ENCODE results near the gene VSX2.

The VSX2 gene

DNA sequence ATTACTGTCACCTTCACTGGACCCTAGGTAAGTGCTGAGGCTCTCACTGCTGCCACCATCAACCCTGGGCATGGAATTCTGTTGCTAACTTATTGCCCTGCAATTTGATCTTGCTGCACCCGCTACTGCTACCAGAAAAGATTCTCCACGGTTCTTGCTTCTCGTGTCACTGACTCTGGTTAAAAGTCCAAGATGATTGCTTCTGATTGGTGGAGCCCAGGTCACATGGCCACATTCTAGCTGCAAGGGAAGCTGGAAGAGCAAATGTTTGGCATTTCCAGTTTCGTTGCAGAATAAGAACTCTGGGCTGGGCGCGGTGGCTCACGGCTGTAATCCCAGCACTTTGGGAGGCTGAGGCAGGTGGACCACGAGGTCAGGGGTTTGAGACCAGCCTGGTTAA is 7.5 kb upstream of the VSX2 start:
- H3K36me3 ChIP-seq (ENCODE audit: control insufficient read depth, insufficient read depth, low read length) = no peaks in the 10 kb centered on the region
- H3K4me1 ChIP-seq (ENCODE audit: control insufficient read depth, insufficient read depth, low read length) = no peaks in the 10 kb centered on the region
- H3K4me3 ChIP-seq (ENCODE audit: low read depth, low read length) = no peak overlapping the region
- no peak overlapping the region for H3K9ac ChIP-seq (ENCODE audit: low read depth, low read length)
- H3K9me3 ChIP-seq (ENCODE audit: control insufficient read depth, insufficient read depth, low read length) = no peaks in the 10 kb centered on the region; the same call in 1 of the 2 replicates
- no peaks in the 10 kb centered on the region; the same call in 1 of the 2 replicates for H3K27me3 ChIP-seq (ENCODE audit: control insufficient read depth, insufficient read depth, low read length)
- no peak overlapping the region for H3K27ac ChIP-seq (ENCODE audit: low read depth, low read length)

DNA sequence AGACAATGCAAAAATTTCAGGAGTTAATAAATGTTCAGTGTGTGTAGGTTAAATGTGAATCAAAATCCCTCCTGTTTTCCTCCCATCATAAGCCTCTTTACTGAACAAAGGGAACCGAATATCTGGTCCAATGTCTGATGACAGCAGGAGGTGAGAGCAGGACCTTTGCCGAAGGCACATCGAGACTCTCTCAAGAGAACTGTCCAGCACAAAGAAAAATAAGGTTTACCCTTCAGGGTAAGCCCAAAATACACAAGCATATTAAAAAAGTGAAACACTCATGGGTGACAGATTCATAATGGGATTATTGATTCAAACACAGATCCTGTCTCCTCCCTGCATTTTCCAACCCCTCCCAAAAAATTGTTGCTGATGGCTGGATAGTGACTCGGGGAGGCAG is 4.2 kb upstream of the VSX2 start:
- H3K9me3 ChIP-seq (ENCODE audit: control insufficient read depth, insufficient read depth, low read length) = no peaks in the 10 kb centered on the region; the same call in 1 of the 2 replicates
- H3K36me3 ChIP-seq (ENCODE audit: control insufficient read depth, insufficient read depth, low read length) = no peaks in the 10 kb centered on the region
- H3K4me3 ChIP-seq (ENCODE audit: low read depth, low read length) = no peak overlapping the region
- no peak overlapping the region for H3K27ac ChIP-seq (ENCODE audit: low read depth, low read length)
- peaks cover 30% of the 10 kb centered on the region for H3K27me3 ChIP-seq (ENCODE audit: control insufficient read depth, insufficient read depth, low read length)
- H3K4me1 ChIP-seq (ENCODE audit: control insufficient read depth, insufficient read depth, low read length) = peaks cover 6% of the 10 kb centered on the region
- H3K9ac ChIP-seq (ENCODE audit: low read depth, low read length) = no peak overlapping the region

DNA sequence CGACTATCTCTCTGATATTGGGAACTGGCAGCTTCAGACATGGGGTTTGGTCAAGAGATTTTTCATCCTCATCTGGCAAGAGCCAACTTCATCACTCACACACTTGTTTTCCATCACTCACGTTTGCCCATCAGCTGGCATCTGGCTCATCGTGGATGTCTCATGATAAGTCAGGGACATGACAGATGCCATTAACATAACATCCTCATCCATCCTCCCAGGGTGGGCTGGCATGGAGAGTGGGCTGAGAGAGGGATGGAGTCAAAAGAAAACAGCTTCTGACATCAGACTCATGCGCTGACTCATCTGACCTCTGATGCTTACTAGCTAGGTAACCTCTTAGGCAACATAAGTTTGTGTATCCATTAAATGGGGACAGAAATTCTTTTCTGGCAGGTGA is 1.8 kb upstream of the VSX2 start:
- Histone ChIP-seq H3K4me3 (ENCODE audit: low read depth, low read length) (no peak overlapping the region), H3K9ac (ENCODE audit: low read depth, low read length) (no peak overlapping the region), H3K27ac (ENCODE audit: low read depth, low read length) (no peak overlapping the region), H3K4me1 (ENCODE audit: control insufficient read depth, insufficient read depth, low read length) (peaks cover 26% of the 10 kb centered on the region), H3K9me3 (ENCODE audit: control insufficient read depth, insufficient read depth, low read length) (no peaks in the 10 kb centered on the region), H3K27me3 (ENCODE audit: control insufficient read depth, insufficient read depth, low read length) (peaks cover 54% of the 10 kb centered on the region), H3K36me3 (ENCODE audit: control insufficient read depth, insufficient read depth, low read length) (no peaks in the 10 kb centered on the region)

DNA sequence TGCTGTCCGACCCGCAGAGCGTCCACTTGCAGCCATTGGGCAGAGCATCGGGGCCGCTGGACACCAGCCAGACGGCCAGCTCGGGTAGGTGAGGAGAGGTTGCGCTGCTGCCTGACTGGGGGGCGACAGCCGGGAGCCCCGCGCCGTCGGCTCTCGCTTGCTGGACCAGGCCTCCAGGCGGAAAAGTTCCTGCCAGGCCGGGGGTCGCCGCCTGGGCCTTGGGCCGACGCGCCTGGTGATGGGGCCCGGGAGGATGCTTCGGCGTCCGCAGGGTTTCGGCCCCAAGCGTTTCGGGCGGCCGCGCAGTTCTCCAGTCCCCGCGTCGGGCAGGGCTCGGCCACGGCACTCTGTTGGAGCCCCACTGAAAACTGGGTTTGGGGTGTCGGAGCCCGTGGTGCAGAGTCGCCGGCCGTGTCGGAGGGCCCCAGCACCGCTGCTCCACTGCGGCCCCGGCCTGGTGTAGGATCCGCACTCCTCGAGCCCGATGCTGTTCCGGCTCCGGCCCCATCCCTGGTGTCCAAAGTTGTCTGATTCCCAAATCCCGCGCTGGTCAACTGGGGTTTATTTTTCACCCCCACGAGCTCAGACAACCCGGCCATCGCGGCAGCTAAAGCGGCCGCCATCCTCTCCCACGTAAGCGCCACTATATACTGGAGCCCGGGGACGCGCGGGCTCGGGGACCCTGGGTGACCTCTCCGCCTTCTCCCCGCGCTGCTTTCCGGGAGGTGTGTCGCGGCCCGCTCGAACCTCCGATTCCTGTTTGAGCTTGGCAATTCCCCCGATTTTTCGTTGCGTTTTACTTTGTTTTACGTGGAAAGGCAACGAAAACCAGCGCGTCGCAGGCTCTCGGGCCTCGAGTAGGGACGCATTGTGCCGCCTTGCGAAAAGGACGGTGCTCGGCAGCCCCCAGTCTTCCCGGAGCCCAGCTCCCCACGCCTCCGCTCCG is 872 bp downstream of the VSX2 start:
- peak overlapping the region; percentile 47 for H3K4me3 ChIP-seq (ENCODE audit: low read depth, low read length)
- no peaks in the 10 kb centered on the region for H3K36me3 ChIP-seq (ENCODE audit: control insufficient read depth, insufficient read depth, low read length)
- H3K9ac ChIP-seq (ENCODE audit: low read depth, low read length) = no peak overlapping the region
- no peaks in the 10 kb centered on the region for H3K9me3 ChIP-seq (ENCODE audit: control insufficient read depth, insufficient read depth, low read length)
- no peak overlapping the region for H3K27ac ChIP-seq (ENCODE audit: low read depth, low read length)
- peaks cover 47% of the 10 kb centered on the region for H3K4me1 ChIP-seq (ENCODE audit: control insufficient read depth, insufficient read depth, low read length)
- peaks cover 81% of the 10 kb centered on the region for H3K27me3 ChIP-seq (ENCODE audit: control insufficient read depth, insufficient read depth, low read length)

DNA sequence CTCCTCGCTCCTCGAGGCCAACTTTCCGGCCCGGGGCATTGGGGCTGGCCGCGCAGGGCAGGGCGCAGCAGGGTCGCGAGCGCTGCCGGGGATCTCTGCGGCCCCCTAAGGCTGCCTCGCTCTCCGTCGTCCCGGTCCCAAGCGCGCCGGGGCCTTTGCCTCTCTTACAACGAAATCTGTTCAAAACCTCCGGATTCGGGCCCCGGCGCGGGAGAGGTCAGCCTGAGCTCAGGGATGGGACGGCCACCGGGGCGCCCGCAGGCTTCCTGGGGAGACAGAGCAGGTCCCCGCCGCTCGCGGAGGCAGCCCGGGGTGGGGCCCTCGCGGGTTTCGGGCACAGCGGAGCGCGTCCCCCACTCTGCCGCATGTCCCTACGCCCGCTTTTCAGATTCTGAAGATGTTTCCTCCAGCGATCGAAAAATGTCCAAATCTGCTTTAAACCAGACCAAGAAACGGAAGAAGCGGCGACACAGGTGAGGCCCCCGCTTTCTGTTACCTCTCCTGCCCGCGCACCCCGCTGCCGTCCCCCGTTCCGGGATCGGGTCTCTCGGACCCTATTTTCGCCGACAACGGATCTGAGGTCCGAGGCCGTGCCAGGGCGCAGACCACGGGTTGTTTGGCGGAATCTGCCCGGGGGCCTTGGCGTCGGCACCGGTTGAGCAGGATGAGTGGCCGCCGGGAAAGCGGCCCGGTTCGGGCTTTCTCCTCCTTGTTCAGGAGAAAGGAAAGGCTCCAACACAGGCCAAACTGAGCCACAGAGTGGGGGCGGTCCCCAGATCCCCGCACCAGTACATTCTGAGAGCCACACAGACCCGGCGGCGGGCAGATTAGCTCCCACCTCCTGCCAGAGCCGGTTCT is 1.8 kb downstream of the VSX2 start:
- peak overlapping the region; percentile 47 for H3K4me3 ChIP-seq (ENCODE audit: low read depth, low read length)
- no peaks in the 10 kb centered on the region for H3K36me3 ChIP-seq (ENCODE audit: control insufficient read depth, insufficient read depth, low read length)
- H3K9ac ChIP-seq (ENCODE audit: low read depth, low read length) = no peak overlapping the region
- H3K27me3 ChIP-seq (ENCODE audit: control insufficient read depth, insufficient read depth, low read length) = peaks cover 90% of the 10 kb centered on the region
- H3K4me1 ChIP-seq (ENCODE audit: control insufficient read depth, insufficient read depth, low read length) = peaks cover 47% of the 10 kb centered on the region
- no peak overlapping the region for H3K27ac ChIP-seq (ENCODE audit: low read depth, low read length)
- no peaks in the 10 kb centered on the region for H3K9me3 ChIP-seq (ENCODE audit: control insufficient read depth, insufficient read depth, low read length)

DNA sequence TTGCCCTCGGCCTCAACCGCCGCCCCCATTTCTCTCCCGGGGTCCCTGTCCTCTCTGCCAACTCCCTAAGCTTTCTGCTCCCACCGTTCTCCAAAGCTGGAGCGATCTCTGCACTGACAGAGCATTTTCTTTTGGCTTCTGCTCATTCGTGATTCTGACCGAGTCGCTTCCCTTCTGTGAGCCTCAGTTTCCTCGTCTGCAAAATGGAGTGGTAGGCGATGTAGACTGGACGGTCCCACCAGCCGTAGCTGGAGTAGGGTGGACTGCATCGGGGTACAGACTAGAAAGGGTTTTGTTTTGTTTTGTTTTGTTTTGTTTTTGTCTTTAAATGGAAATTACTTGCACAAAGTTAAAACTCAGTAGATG is 2.4 kb downstream of the VSX2 start:
- Histone ChIP-seq H3K27ac (ENCODE audit: low read depth, low read length) (no peak overlapping the region), H3K9me3 (ENCODE audit: control insufficient read depth, insufficient read depth, low read length) (no peaks in the 10 kb centered on the region), H3K36me3 (ENCODE audit: control insufficient read depth, insufficient read depth, low read length) (no peaks in the 10 kb centered on the region), H3K4me1 (ENCODE audit: control insufficient read depth, insufficient read depth, low read length) (peaks cover 47% of the 10 kb centered on the region), H3K27me3 (ENCODE audit: control insufficient read depth, insufficient read depth, low read length) (peaks cover 93% of the 10 kb centered on the region), H3K4me3 (ENCODE audit: low read depth, low read length) (peak overlapping the region; percentile 47), H3K9ac (ENCODE audit: low read depth, low read length) (no peak overlapping the region)

DNA sequence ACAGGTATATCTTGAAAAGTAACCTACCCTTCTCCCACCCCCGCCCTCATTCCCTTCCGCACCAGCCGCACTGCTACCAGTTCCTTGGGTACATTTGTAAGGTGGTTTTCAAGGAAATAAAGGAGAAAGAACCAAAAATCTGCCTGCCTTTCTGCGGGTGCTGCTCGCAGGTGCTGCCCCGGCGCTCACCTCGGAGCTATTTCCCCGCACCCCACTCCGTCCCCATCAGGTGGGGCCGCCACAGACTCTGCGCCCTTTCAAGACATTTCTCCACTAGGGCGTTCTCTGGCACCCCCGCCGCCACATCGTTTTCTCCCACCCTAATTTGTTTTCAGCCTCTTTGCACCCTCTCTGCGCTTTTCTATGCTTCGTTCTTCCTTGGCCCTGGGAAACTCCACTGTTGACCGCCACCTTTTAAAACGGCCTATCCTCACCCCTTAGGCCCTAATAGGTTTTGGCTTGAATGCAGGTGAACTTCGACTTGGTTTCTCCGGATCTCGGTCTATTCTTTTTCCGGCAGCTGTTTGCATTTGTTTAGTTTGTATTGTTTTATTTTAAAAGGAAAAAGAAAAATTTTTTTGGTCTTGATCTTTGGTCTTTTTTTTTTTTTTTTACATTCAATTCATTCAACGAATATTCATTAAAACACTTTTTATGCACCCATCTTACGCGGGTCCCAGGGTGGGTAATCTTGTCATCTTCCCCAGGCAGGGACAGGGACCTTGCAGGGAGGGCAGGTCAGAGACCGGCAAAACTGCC is 3.0 kb downstream of the VSX2 start:
- H3K36me3 ChIP-seq (ENCODE audit: control insufficient read depth, insufficient read depth, low read length) = no peaks in the 10 kb centered on the region
- H3K9ac ChIP-seq (ENCODE audit: low read depth, low read length) = no peak overlapping the region
- H3K4me1 ChIP-seq (ENCODE audit: control insufficient read depth, insufficient read depth, low read length) = peaks cover 47% of the 10 kb centered on the region
- H3K27me3 ChIP-seq (ENCODE audit: control insufficient read depth, insufficient read depth, low read length) = peaks cover 91% of the 10 kb centered on the region
- no peaks in the 10 kb centered on the region for H3K9me3 ChIP-seq (ENCODE audit: control insufficient read depth, insufficient read depth, low read length)
- peak overlapping the region; percentile 47 for H3K4me3 ChIP-seq (ENCODE audit: low read depth, low read length)
- H3K27ac ChIP-seq (ENCODE audit: low read depth, low read length) = no peak overlapping the region

DNA sequence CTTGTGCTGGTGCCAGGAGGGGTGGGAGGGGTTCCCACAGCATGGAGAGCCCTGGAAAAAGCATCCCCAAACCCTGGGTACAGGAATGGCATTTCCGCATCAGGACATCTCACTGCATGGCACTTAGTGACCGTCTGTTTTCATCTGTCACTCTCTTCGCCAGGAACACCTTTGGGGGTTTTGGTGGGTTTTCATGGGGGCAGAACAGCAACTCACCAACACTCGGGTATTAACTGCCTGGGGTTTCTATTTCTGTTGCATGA is 3.5 kb downstream of the VSX2 start:
- Histone ChIP-seq H3K36me3 (ENCODE audit: control insufficient read depth, insufficient read depth, low read length) (no peaks in the 10 kb centered on the region), H3K27ac (ENCODE audit: low read depth, low read length) (no peak overlapping the region), H3K9me3 (ENCODE audit: control insufficient read depth, insufficient read depth, low read length) (no peaks in the 10 kb centered on the region), H3K4me3 (ENCODE audit: low read depth, low read length) (no peak overlapping the region), H3K4me1 (ENCODE audit: control insufficient read depth, insufficient read depth, low read length) (peaks cover 47% of the 10 kb centered on the region), H3K27me3 (ENCODE audit: control insufficient read depth, insufficient read depth, low read length) (peaks cover 86% of the 10 kb centered on the region), H3K9ac (ENCODE audit: low read depth, low read length) (no peak overlapping the region)

DNA sequence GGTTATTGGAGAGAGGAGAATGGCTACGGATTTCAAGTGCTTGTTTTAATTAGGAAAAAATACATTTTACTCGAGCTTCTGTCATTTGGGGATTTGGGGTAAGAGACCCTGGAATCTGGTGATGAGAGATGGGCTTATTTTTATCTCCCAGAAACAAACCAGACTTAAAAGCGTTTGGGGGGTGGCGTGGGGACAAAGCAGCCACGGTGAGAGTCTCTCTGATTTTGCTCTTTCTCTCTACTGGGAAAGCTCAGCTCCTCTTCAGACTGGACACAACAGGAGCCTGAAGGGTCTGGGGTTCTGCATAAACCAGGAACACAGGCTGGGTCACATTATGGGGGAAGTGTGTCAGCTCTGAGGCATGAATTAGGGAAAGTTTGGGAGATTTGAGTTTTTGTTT is 3.8 kb downstream of the VSX2 start:
- no peaks in the 10 kb centered on the region for H3K9me3 ChIP-seq (ENCODE audit: control insufficient read depth, insufficient read depth, low read length)
- H3K36me3 ChIP-seq (ENCODE audit: control insufficient read depth, insufficient read depth, low read length) = no peaks in the 10 kb centered on the region
- H3K4me3 ChIP-seq (ENCODE audit: low read depth, low read length) = no peak overlapping the region
- H3K4me1 ChIP-seq (ENCODE audit: control insufficient read depth, insufficient read depth, low read length) = peaks cover 47% of the 10 kb centered on the region
- no peak overlapping the region for H3K9ac ChIP-seq (ENCODE audit: low read depth, low read length)
- no peak overlapping the region for H3K27ac ChIP-seq (ENCODE audit: low read depth, low read length)
- H3K27me3 ChIP-seq (ENCODE audit: control insufficient read depth, insufficient read depth, low read length) = peaks cover 83% of the 10 kb centered on the region

DNA sequence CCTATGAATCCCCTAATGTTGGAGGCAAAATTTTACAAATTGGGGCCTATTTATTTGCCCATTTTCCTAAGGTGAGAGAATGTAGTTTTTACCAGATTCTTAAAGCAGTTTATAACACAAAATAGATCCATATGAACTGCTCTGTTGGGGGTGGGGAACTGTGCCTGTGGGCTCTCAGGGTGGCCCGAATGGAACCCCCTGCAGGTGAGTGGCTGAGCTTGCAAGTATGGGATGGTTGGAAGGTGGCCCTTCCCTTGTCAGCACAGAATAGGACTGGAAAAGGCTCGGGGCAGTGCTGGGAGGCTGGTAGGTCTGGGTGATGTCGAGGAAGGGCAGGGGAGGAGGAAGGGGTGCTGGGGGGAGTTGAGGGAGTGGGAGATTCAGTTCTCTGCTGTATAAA is 4.9 kb downstream of the VSX2 start:
- Histone ChIP-seq H3K36me3 (ENCODE audit: control insufficient read depth, insufficient read depth, low read length) (no peaks in the 10 kb centered on the region), H3K9me3 (ENCODE audit: control insufficient read depth, insufficient read depth, low read length) (no peaks in the 10 kb centered on the region), H3K27me3 (ENCODE audit: control insufficient read depth, insufficient read depth, low read length) (peaks cover 72% of the 10 kb centered on the region), H3K9ac (ENCODE audit: low read depth, low read length) (no peak overlapping the region), H3K4me3 (ENCODE audit: low read depth, low read length) (no peak overlapping the region), H3K27ac (ENCODE audit: low read depth, low read length) (no peak overlapping the region), H3K4me1 (ENCODE audit: control insufficient read depth, insufficient read depth, low read length) (peaks cover 43% of the 10 kb centered on the region)
